OCI-LY7 (cell line): ENCODE measurements around the gene LHX8. TPM values are rescaled to one million over a fixed set of nuclear protein-coding genes. Genes with fewer than 3 reads are reported as not detected.

Experiments used
- BruUV-seq: library from RNA; stranded (reverse); fragments of 400-500 nt; replicated peaks from 2 replicates; lab custom pipeline; 2021; lab: Mats Ljungman, UMichigan
- CTCF ChIA-PET: fragments of 300-600 bp; sonication (Branson Sonifier 250); formaldehyde crosslinking; loops from one replicate; lab custom pipeline; 2022; ENCODE audit warnings: antibody characterized with exemption; ENCODE audit not compliant: unreplicated experiment; lab: Charles Lee
- POLR2A ChIA-PET: fragments of 300-600 bp; sonication (Branson Sonifier 250); formaldehyde crosslinking; loops from one replicate; lab custom pipeline; 2022; ENCODE audit warnings: antibody characterized with exemption; lab: Charles Lee
- DNase-seq: peaks from one replicate; pipeline ENCODE4 v3.0.0-alpha.2; 2015; ENCODE audit warnings: low spot score
- H2AFZ ChIP-seq: fragments of 200-600 bp; sonication (generic), shearing (Covaris generic); 2 replicates; pipeline ENCODE4 v1.6.1; 2014; ENCODE audit warnings: mild to moderate bottlenecking, antibody characterized with exemption, low read length, moderate library complexity
- H3K27ac ChIP-seq: fragments of 200-600 bp; sonication (generic); 2 replicates; pipeline ENCODE4 v1.5.1; 2014; ENCODE audit warnings: mixed run types, low read depth, mild to moderate bottlenecking, moderate library complexity, low read length, inconsistent platforms; ENCODE audit not compliant: poor library complexity, severe bottlenecking
- H3K36me3 ChIP-seq: fragments of 200-600 bp; sonication (generic); 2 replicates; pipeline ENCODE4 v1.6.1; 2014; ENCODE audit warnings: mild to moderate bottlenecking, antibody characterized with exemption, low read length, moderate library complexity, mixed read lengths; ENCODE audit not compliant: insufficient read depth
- H3K4me1 ChIP-seq: fragments of 200-600 bp; sonication (generic); 2 replicates; pipeline ENCODE4 v1.5.1; 2014; ENCODE audit warnings: mild to moderate bottlenecking, low read length; ENCODE audit not compliant: insufficient read depth, poor library complexity, severe bottlenecking
- H3K4me2 ChIP-seq: fragments of 200-600 bp; sonication (generic); 2 replicates; pipeline ENCODE4 v1.6.1; 2014; ENCODE audit warnings: mild to moderate bottlenecking, low read length
- H3K4me3 ChIP-seq: fragments of 200-600 bp; sonication (generic); 2 replicates; pipeline ENCODE4 v1.5.1; 2014; ENCODE audit warnings: mild to moderate bottlenecking, low read depth, low read length; ENCODE audit not compliant: poor library complexity, severe bottlenecking
- H3K79me2 ChIP-seq: fragments of 200-600 bp; sonication (generic); 2 replicates; pipeline ENCODE4 v1.6.1; 2016; ENCODE audit warnings: low read depth, mild to moderate bottlenecking, low read length, moderate library complexity, mixed read lengths; ENCODE audit not compliant: insufficient read depth
- H3K9me2 ChIP-seq: fragments of 200-600 bp; sonication (generic); 2 replicates; pipeline ENCODE4 v1.6.1; 2016; ENCODE audit warnings: mild to moderate bottlenecking, low read length, mixed read lengths; ENCODE audit not compliant: insufficient read depth
- H3K9me3 ChIP-seq: fragments of 200-600 bp; sonication (generic); 2 replicates; pipeline ENCODE4 v1.6.1; 2014; ENCODE audit warnings: mild to moderate bottlenecking, mixed run types, low read length, mixed read lengths
- H4K20me1 ChIP-seq: fragments of 200-600 bp; sonication (generic); 2 replicates; pipeline ENCODE4 v1.6.1; 2014; ENCODE audit warnings: mild to moderate bottlenecking, antibody characterized with exemption, low read length, moderate library complexity, mixed read lengths; ENCODE audit not compliant: insufficient read depth
- CTCF ChIP-seq: fragments of 200-600 bp; sonication (generic); conservative IDR thresholded peaks from 2 replicates; pipeline ENCODE4 v1.5.1; 2014; ENCODE audit warnings: mild to moderate bottlenecking, antibody characterized with exemption, low read length, moderate library complexity, mixed read lengths
- EZH2phosphoT487 ChIP-seq: fragments of 200-600 bp; sonication (generic); IDR thresholded peaks from 2 replicates; pipeline ENCODE4 v1.6.1; 2018; ENCODE audit warnings: low read depth, borderline replicate concordance, mild to moderate bottlenecking, mixed run types, antibody characterized with exemption, low read length, moderate library complexity, mixed read lengths
- intact Hi-C: fragments of 100-400 bp; cut with micrococcal nuclease; formaldehyde crosslinking; loops from one replicate; pipeline ENCODE4 v1.10.0; 2022; ENCODE audit not compliant: unreplicated experiment
- total RNA-seq, 2 experiments: library from RNA; depleted of rRNA in 1 of 2; stranded (reverse); fragments of >200 nt in 1 of 2; shearing (Covaris generic) in 1 of 2; gene quantifications; 2 replicates each; pipeline ENCODE4 v1.2.3, GENCODE V29; 2014 to 2022

Gene LHX8
- total RNA-seq, 2 experiments from 2014 or later, result not detected

GRCh38 chr1:75132242-75132811 is 1.9 kb upstream of the LHX8 start:
- Histone ChIP-seq H3K4me2 (no peak overlapping the region), H3K4me3 (no peak overlapping the region), H3K27ac (no peak overlapping the region), H4K20me1 (no peaks in the 10 kb centered on the region), H3K36me3 (no peaks in the 10 kb centered on the region), H3K4me1 (no peaks in the 10 kb centered on the region), H3K79me2 (no peaks in the 10 kb centered on the region), H3K9me3 (no peaks in the 10 kb centered on the region), H3K9me2 (no peaks in the 10 kb centered on the region), H2AFZ (no peak overlapping the region)
- BruUV-seq, result no TSS peak
- POLR2A ChIA-PET, result no interaction called here
- intact Hi-C loops, result no loop called here
- DNase-seq, result no peak
- TF ChIP-seq CTCF (no peak), EZH2phosphoT487 (no peak)
- CTCF ChIA-PET, result no interaction called here

DNA sequence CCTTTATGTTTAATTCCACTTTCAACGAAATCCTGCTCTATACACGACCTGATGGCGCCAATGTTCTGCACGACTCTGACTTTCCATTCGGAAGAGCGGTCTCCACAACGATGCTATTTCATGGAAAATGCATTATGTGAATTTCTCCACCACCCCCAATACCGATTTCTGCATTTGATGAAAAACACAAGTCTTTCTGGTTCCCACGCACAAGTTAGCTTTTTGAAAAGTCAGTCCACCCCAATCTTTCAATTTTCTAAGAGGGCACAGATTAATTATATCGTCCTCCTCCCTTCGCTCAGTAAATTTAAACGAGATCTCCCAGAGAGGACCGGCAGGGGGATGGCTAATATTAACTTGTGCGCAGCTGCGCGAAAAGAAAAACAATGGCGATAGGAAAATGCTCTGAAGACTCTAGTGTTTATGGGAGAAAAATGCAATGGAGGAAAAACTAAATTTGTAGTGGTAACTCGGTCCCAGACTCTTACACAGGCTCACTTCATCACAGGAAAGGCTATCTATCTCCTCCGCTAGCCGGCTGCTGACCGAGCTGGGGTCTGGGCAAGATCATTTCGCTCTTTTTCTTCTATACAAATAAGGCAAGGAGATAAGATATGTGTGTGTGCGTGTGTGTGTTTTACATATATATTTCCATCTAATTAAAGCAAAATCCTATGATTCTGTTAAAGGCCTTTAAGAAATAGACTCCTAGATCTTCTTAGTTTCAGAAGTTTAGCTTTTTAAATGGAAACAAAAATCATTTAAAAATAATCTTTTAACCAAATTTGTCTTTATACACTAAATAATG is 1.2 kb upstream of the LHX8 start:
- Histone ChIP-seq H3K79me2 (no peaks in the 10 kb centered on the region), H3K4me2 (no peak overlapping the region), H3K9me2 (no peaks in the 10 kb centered on the region), H3K36me3 (no peaks in the 10 kb centered on the region), H3K4me1 (no peaks in the 10 kb centered on the region), H2AFZ (no peak overlapping the region), H3K27ac (no peak overlapping the region), H3K4me3 (no peak overlapping the region), H4K20me1 (no peaks in the 10 kb centered on the region), H3K9me3 (no peaks in the 10 kb centered on the region)
- no peak for DNase-seq
- no TSS peak for BruUV-seq
- ChIA-PET CTCF (no interaction called here), POLR2A (no interaction called here)
- intact Hi-C loops, result no loop called here
- no peak for TF ChIP-seq CTCF
- no peak for TF ChIP-seq EZH2phosphoT487
